GM21737 (cell line): Measurements from ENCODE around the gene TYMS.
"Not testable (repeated sequence)": the region's sequence is repeated elsewhere in the genome, so short reads cannot be mapped to it uniquely, and the experiment has no call there.

Source experiments
- ATAC-seq: cut with Tn5 transposase; IDR thresholded peaks from one replicate; pipeline ENCODE4 v1.9.1; 2021; ENCODE audit warnings: mild to moderate bottlenecking, moderate library complexity; ENCODE audit not compliant: unreplicated experiment

TYMS gene

DNA sequence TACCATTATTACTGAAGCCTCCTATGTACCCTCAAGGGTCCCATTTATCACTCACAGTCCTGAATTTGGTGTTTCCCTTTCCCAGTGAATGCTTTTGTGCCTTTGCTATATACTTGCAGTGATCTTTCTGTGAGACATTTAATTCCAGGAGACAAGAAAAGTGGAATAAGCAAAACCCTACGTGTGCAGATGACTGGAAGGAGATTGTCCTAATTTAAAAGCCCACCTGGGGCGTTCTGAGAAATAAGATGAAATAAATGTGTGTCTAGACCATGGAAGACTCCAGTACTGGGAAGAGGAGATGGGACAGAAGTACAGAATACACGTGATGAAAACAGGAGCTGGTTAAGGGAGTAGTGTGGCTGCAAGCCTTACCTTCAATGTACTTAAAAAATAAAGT lies 19.3 kb downstream of the TYMS start:
- no peak for ATAC-seq

DNA sequence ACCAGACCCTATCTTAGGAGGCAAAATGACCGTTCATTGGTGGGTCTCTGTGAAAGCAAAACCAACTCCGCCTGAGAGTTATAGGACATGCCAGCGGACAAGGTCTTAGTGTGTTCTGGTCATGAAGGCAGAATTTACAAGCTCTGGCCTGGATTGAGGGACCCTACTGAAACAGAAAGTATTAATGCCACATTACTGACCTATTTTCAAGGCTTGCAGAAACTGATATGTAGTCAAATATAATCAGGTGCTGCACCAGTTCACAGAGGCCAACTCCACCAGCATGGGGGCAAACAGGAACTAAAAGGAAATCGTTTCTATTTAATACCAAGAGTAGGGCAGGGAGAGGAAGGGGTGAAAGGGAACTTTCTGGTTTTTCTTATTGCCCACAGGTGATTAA lies 19.7 kb downstream of the TYMS start:
- ATAC-seq = no peak

DNA sequence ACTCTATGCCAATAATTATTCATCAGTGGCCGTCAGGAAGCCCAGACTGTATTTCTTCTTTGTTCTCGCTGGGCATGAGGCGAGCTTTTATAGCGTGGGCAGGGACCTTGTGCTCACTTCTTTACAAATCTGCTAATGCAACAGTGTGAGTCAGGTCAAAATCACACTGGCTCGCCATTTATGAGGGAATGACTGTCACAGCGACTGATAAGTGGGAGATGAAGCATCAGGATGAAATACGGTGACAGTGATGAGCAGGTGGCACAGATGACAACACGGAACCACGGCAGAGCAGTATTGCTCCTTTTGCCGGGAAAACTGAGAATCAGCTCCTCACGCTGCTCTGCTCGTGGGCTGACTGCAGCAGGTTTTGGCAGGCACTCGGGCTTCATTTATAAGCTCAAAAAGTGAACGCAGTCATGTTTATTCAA lies 20.5 kb downstream of the TYMS start:
- ATAC-seq = no peak

DNA sequence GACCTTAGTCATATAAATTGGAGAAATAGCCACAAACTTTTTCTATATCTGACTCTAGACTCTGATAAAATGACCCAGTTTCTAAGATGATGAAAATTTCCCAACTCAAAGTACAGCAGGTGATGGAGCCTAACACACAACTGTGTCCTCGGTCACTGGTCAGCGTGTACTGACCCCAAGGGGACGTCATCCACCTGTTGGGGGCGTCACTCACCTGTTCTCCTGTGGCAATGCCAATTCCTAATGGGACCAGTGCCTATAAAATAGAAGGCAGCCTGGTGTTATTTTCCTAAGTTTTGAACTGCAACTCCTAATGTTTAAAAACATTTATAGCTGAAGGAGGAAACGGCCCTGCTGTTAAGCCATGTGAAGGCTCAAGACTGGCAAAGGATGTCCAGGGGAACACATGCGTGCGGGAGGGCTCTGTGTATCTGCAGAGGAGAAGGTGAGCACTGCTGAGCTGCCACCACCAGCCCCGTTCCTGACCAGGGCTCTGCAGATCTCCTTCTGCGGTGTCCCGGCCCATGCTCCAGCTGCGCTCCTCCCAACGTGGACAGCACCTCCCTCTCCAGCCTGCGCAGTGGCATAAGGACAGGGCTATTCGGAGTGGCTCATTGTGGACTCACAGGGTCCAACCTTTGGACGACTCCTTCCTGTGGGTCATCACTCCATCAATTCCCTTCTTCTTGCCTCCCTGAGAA lies 21.2 kb downstream of the TYMS start:
- no peak for ATAC-seq

DNA sequence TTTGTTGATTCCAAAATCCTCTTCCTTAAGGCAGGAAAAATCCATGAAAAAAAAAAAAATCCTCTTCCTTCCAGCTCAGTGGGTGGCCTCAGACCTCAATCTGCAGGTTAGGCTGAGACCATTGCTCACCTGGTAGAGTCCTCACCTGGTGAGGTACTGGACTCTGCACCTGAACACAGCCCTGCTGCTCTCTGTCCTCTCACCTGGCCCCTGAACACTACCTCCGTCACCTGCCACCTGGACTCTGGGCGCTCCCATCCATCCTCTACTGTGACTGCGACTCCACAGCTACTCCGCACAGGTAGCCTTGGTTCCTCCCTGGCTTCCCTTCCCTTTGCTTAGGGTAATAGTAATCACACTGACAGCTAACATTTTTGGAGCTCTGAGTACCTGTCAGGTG lies 22.1 kb downstream of the TYMS start:
- ATAC-seq = no peak

DNA sequence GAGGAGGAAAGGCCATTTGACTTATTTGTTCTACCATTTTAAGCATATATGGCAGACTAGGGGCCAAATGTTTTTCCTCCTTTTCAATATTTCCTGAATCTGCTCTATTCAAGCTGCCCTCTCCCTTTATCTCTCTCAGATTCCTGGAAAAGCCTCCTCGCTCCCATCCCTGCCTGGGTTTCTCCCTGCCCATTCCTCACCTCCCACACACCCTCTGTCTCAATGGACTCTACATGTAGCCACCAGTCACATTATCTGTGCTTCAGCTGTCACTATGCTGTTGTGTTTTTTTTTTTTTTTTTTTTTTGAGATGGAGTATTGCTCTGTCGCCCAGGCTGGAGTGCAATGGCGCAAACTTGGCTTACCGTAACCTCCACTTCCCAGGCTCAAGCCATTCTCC lies 22.9 kb downstream of the TYMS start:
- ATAC-seq = no peak

DNA sequence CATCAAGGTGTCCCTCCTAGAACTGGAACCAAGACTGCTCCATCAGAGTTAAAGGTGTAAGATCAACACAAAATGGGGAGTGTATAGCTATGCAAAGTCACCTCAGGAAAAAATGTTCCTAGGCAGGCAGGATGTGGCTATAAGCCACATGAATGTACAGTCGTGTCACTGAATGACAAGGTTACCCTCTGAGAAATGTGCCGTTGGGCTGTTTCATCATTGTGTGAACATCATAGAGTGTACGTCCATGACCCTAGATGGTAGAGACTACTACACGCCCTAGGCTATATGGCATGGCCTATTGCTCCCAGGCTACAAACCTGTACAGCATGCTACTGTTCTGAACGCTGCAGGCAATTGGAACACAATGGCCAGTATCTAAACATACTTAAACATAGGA lies 24.5 kb downstream of the TYMS start:
- no peak for ATAC-seq

DNA sequence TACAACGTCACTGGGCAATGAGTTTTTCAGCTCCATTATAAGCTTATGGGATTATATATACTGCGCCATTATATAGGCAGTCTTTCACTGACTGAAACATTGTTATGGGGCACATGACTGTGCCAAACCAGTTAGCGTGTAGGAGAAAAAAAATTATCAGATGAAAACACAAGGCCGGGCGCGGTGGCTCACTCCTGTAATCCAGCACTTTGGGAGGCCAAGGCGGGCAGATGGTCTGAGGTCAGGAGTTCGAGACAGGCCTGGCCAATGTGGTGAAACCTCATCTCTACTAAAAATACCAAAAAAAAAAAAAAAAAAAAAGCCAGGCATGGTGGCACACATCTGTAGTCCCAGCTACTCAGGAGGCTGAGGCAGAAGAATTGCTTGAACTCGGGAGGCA lies 25.0 kb downstream of the TYMS start:
- not testable (repeated sequence) for ATAC-seq

DNA sequence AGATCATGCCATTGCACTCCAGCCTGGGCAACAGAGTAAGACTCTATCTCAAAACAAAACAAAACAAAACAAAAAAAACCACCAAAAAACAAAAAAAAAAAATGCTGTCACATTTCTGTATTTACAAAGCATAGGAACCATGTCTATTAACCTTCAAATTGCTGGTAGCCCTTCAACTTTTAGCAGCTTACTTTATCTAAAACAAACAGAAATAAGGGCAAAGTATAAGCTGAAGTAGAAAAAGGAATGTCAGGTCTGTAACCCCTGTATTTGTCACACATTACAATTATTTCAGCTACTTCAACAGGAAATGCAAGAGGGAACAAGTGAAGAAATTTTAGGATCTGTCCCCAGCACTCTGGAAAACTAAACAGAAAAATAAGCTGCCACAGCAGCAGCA lies 25.4 kb downstream of the TYMS start:
- ATAC-seq = no peak

DNA sequence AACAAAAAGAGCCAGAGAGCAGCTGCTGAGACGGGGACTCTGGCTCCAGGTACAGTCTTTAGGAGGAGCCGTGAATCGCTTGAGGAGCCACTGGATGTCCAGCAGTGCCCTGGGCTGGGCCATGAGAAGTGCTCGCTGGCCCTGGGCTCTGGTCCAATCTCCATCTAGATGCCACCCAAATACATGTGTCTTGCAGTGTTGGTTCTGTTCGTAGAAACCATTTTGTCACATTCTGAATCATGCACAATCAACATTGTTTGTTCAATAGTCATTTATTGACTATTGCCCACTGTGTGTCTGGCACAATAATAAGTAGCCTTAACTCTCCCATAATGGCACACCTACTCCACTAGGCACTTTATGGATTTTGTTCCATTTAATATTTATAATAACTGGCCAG lies 26.1 kb downstream of the TYMS start:
- ATAC-seq = no peak

DNA sequence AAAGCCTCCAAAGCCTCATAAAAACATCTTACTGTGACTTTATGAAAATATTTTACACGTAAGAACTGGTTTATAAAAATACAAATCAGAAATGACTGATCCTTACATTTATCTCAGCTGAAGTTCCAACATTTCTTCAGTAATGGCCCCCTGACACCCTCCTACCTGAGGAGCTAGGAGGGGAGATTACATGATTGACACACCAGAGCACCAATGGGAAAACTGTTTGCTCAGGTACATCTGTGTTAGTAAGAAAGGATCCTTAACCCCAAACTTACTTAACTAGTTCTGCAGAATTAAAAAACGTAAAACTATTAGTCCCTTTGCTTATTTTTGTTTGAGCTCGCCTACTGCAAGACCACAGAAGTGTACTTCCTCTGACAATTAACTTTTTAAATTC lies 28.0 kb downstream of the TYMS start:
- no peak for ATAC-seq

DNA sequence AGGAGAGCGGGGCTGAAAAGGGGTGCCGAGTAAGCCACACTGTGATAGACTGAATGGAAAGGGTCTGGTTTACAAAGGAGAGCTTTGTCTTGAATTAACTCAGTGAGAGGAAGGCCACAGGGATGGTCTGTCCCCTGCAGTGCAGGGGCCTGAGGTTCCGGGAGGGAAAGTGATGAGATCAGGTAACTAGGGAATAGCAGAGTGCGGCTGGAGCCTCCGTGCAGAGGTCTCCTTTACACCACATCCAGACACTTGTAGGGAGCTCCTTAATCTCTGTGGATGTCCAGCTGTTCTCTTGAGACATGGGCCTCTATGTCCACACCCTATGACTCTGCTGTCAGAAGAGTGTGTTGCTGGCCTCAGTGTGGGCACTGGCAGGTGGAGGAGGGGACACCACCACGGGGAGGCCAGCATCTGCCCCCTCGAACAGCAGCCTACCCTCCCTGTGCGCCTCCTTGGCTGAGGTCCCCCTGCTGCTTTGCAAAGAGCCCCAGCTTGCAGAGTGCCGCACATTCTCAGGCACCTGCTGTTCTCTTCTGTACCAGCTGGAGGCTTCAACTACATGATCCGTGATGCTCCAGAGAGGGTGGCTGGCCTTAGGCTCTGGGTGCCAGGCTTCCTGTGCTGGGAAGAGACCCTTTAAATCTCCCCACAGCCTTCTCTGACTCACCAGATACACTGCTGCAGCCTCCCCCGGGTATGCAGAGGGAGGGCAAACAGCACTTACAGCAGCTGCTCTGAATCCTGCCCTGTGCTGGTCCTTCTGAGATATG lies 29.1 kb downstream of the TYMS start:
- no peak for ATAC-seq

DNA sequence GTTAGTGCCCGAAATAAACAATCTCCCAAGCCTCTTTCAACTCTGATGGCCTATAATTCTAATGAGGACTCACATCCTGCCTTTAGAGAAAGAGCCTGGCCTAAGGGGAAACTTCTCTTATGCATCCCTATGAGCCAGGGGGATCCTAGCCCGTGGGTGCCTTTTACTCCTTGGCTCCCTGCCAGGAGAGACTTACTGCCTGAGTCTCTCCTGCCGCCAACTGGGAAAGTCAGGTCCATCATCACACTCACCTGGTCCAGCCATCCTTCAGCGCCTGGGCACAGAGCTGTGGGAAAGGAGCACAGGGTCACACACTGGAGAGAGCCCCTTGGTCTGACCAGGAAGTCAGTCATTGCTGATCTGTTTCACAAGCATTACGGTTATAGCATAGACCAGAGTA lies 30.9 kb downstream of the TYMS start:
- ATAC-seq = no peak

DNA sequence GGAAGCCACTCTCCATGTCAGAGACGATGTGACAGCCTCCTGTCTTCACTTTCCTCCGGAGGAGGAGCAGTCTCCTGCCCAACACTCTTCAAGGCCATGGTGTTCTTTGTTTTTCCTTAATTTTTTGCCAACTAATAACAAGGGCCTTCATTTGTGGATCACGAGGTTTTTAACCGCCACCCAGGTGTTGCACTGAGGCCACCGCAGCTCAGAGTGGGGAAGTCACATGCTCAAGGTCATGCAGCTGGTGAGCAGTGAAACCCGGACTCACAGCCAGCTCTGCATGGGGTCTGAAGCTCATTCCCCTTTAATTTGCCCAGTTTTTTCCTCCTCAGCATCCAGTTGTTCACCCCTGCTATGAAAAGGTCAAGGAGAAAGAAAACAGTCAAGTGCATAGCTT lies 35.4 kb downstream of the TYMS start:
- no peak for ATAC-seq

DNA sequence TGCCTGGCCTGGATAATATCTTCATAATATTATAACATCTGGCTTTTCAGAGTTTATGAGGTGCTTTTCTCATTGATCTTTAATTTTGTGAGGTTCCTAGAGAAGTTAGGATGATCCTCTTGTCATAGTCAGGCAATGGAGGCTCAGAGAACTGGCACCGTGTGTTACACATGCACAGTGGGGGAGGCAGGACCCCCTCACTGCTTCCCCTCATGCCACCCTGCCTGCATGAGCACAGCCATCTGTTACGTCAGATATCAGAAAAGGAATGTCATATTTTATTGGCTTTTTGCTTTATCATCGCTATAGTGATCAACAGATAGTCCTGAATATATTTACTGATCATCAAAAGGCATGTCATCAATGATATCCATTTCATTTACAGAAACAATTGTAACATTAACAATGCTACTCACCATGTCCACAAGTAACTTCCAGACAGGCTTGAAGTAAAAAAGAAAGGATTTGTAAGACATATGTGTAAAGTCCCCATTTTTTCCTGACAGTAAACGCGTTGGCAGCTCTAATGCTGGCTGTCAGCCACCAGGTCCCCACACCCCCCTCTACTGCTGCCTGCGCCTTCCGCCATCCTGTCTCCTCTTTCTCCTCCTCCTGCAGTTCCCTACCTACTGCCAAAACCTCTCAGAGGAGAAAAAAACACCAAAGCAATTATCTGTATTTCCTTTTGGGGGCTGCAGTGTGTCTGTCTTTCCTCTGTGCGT lies 36.2 kb downstream of the TYMS start:
- no peak for ATAC-seq

DNA sequence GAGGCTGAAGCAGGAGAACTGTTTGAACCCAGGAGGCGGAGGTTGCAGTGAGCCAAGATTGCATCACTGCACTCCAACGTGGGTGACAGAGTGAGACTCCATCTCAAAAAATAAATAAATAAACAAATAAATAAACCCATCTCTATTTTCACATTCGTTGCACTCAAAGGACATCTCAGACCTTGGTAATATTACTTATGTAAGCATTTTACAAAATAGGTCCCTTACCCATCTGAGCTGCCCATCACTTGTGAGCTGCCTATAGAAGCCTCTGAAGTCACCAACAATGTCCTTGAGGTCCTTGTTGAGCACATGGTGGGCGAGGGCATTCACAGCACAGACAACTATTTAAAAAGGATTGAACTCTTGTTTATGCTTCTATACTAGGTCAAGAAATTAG lies 39.6 kb downstream of the TYMS start:
- no peak for ATAC-seq

DNA sequence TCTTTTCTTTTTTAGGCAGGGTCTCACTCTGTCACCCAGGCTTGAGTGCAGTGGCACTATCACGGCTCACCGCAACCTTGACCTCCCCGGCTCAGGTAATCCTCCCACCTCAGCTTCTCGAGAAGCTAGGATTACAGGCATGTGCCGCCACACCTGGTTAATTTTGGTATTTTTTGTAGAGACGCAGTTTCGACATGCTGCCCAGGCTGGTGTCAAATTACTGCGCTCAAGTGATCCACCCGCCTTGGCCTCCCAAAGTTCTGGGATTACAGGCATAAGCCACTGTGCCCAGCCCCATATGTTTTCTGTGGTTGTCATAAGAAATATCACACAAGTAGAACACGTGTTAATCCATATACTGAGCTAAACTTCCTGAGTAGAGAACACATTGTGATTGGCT lies 40.3 kb downstream of the TYMS start:
- no peak for ATAC-seq

DNA sequence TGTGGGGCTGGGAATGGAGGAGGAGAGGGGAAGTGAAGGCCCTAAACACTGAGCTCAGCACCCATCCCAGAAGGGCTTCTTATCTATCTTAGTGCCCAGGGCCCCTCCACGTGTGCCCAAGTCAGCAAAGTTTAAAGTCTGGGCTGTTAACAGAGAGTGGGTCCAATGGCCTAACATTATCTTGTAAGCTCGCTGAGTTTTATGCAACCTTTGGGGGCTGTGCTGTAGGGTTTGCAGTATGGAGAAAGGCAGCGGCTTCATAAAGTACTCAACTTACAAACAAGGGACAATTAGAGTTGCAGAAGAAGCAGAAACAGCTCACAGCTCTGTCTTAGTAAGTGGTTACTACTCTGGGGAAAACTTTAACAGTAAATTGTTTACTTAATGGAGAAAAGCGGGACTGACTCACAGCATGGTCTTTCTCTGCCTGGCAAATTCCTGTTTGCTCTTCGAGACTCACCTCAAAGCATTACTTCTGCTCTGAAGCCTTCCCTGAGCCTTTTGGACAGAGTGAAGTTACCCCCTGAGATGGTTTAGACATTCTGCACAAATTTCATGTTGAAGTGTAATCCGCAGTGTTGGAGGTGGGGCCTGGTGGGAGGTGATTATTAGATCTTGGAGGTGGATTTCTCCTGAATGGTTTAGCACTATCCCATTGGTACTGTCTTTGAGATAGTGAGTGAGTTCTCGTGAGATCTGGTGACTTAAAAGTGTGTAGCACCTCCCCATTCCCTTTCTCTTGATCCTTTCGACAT lies 45.9 kb downstream of the TYMS start:
- no peak for ATAC-seq

DNA sequence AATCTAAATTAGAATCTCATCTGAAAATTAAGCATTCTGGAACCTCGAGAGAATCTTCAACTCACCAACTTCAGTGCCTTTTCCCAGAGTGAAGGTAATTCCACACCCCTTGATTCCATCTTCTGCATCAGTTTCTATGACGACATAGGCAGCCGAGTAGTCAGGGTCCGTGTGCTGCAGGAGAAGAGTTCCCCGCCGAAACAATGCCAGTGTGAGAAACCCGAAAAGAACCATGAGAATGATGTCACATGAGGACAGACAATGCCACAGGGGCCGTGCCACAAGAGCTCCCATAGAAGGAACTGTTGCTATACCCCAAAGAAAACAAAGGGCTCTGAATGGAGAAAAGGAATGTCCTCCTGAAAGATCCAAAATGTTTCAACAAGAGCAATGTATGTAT lies 49.0 kb downstream of the TYMS start:
- ATAC-seq = no peak

DNA sequence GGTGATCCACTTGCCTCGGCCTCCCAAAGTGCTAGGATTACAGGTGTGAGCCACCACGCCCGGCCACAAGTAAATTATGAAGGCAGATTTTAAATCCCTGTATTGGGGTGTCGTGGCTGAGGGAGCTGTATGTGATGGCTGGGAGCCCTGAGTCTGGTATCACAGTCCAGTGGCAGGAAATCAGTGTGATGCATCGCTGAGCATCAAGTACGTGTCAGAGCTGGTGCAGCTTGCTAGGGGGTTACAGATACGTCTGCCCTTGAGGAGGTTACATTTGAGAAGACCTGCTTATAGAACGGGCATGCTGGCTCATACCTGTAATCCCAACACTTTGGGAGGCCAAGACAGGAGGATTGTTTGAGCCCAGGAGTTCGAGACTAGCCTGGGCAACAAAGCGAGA lies 50.6 kb downstream of the TYMS start:
- no peak for ATAC-seq

DNA sequence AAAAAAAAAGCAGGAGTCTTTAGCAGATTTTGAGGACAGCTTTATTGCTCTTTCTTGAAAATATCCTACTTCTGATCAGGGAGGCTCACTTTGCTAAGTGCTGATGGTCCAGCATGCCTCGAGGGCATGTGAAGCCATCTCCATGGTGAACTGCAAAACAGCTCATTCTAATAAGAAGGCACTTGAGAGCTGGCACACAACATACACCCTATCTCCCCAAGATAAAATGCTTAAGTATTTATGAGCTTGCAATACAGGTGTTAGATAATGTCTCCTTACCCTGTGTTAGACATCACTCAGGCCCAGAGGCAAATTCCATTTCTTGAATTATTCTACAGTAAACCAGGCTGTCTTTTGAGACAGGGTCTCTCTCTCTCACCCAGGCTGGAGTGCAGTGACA lies 52.3 kb downstream of the TYMS start:
- no peak for ATAC-seq
